ENCODE data around the gene SPOCK1.

Gene SPOCK1

DNA sequence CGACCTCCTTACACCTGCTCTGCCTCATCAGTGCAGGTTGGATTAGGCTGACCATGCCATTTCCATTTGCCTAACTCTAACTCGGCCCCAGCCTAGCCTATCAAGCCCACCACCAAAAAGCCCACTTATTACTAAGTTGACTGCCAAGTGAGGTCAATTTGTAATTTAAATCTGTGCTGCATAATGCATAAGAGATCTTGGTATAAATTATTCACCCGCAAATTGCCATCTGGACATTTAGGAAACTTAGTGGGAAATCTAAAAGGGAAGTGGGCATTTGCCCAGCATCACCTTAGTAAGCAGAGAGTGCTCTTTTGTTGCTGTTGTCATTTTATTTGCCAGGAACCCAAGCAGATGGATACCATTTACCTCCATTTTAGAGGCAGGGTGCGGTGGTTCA lies 143.0 kb downstream of the SPOCK1 start:
- no peak for DNase-seq

DNA sequence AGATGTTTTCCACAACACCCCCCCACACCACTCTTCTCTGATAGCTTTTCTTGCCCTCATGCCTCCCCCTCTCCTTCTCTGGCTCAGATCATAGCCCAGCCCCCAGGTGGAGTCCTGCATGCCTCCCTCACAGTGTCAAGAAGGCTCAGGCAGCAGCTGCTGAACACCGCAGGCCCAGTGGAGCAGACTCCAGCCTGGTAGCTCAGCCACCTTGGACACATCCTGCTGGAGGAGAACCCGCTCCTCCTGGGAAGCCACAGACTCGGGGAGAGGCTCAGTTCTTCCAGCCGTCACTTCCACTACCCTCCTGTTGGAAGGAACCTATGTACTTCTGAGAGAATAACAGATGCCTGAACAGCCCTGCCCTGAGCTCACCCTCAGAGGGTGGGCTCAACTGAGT lies 143.4 kb downstream of the SPOCK1 start:
- DNase-seq, result no peak

GRCh38 chr5:137352095-137352494 lies 147.0 kb downstream of the SPOCK1 start:
- no peak for DNase-seq

DNA sequence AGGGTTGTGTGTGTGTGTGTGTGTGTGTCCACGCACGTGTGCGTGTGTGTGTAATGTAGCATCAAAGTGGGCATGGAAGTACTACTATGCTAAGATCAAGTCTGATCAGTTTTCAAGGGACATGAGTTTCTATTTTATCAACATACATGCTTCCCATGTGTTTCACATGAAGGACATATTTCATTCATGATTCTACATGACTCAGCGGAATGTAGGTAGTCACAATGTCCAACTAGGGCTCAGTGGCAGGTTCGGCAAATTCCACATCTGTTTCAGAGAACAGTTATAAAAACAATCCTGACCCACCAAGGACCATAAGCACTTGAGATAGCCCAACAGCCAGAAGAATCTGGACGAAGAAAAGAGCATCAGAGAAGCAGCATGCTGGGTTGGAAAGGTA lies 148.3 kb downstream of the SPOCK1 start:
- DNase-seq, result no peak

DNA sequence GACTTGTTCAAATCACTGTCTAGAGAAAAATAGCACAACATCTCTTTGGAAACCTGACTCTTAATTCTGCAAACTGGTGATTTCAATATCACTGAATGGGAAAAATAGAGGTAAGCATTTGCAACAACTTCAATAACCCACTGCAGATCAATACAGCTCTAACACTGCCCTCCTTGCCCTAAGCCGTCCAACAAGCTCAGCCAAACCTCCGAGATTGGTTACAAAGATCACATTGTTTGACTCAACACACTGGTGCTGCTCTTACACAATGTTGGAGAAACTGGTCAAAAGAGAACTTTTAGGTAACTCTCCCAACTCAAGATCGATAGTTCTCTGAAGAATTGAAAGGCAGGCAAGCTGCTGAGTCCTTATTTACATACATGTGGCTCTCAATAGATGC lies 150.4 kb downstream of the SPOCK1 start:
- DNase-seq, result no peak

DNA sequence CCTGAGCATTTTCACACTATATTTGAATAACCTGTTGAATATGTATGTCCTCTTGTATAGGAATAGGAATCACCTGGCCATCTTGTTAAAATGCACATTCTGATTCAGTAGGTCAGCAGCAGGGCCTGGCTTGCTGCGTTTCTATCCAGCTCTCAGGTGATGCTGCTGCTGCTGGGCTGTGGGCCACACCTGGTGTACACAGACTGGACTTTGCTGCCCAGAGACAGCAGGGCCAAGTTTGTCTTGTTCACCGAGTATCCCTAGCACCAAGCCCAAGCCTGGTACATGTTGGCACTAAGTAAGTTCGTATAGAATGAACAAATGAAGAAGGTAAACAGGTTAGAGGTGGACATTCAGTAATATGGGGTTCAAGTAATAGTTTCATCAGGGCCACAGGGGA lies 151.3 kb downstream of the SPOCK1 start:
- DNase-seq, result no peak

GRCh38 chr5:137346281-137346680 lies 152.8 kb downstream of the SPOCK1 start:
- no peak for DNase-seq

DNA sequence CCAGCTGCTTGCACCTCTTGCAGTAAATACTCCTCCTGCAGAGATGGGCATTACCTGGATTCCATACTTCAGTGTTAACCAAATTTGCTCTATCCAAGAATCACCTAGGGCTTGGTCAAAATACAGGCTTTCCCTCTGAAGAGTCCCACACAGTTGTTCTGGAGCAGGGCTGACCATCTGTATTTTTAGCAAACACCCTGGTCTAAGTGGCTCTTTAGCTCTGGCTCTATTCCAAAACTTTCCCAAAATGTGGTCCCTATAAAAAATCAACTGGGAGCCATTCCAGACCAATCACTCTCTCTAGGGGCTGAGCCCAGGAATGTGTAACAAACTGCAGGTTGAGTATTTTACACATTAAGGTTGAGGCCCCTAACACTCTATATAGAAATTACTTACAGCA lies 153.7 kb downstream of the SPOCK1 start:
- no peak for DNase-seq

- DNase-seq, result no peak
These were observed 154.3 kb downstream of the SPOCK1 start for GRCh38 chr5:137344723-137345322.

- DNase-seq, result no peak
These were observed 155.1 kb downstream of the SPOCK1 start for GRCh38 chr5:137344021-137344420.

DNA sequence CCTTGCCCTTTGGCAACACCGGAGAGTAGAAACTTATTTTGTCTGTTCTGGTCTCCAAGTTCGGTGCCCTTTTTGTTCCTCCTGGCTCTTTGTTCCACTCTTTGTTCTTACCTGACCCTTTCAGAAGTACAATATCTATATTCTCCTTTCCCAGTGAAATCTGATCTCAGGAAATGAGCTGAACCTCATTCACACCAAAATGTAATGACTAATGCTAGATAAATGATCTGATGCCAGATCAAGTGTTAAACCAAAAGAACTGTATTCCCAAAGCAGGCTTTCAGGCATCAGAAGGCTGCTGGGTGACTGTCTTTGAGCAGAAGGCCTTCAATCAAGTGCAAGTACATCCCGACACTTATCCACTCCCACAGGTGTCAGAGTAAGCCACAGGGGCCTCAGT lies 156.4 kb downstream of the SPOCK1 start:
- no peak for DNase-seq

DNA sequence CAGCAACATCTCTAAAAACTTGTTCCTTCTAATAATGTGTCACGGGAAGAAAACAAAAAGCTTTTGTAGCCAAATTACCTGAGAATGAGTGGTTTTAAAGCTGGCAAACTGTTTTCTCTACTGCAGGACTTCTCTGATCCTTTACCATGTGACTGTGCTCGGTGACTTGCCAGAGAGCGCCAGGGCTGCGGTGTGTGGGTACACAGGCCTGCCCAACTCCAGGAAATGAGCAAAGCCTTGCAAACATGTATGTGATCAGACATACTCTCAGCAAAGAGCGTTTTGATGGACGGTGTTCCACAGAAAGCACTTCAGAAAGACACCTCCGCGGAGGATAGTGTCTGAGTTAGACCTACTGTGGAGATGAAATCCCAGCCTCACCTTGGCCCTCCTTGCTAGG lies 157.3 kb downstream of the SPOCK1 start:
- DNase-seq, result no peak

- DNase-seq, result no peak
These were observed 158.2 kb downstream of the SPOCK1 start for GRCh38 chr5:137340881-137341280.

- DNase-seq, result no peak
These were observed 162.5 kb downstream of the SPOCK1 start for GRCh38 chr5:137336565-137337120.

GRCh38 chr5:137336161-137336560 lies 163.0 kb downstream of the SPOCK1 start:
- DNase-seq, result no peak

DNA sequence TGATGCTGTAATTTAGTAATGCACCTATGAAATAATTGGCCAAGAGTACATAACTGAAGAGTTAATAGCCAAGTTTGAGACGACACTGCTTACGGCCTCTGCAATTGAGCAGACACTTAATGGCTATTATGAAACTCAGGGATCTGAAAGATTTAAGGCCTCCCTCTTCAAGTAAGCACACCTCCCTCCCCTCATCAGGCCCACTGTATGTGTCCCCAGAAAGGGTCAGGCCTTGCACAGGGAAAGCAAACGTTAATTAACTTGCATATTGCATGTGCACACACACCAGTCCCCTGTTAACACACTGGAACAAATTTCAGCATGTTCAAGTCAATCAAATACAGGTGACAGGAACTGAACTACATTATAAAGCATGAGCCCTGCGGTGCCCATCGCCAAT lies 163.6 kb downstream of the SPOCK1 start:
- no peak for DNase-seq

DNA sequence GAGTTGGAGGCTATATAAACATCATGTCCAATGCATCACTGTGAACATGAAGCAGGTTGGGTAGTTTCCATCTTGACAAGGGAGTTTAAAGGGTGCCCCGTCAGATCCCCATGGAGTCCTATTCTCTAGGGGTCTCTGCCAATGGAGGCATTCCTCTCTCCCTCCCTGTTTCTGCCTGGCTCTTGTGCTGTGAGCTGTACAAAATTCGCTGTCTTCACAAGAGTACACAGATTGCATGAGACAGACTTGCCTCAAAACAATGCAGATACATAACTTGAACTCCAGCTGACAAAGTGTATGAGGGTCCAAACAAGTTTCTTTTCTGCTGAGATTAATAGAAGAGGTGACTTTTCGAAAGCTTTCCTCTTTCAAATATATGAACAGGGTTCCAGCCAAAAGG lies 165.2 kb downstream of the SPOCK1 start:
- DNase-seq, result no peak

GRCh38 chr5:137333475-137333874 lies 165.7 kb downstream of the SPOCK1 start:
- no peak for DNase-seq

DNA sequence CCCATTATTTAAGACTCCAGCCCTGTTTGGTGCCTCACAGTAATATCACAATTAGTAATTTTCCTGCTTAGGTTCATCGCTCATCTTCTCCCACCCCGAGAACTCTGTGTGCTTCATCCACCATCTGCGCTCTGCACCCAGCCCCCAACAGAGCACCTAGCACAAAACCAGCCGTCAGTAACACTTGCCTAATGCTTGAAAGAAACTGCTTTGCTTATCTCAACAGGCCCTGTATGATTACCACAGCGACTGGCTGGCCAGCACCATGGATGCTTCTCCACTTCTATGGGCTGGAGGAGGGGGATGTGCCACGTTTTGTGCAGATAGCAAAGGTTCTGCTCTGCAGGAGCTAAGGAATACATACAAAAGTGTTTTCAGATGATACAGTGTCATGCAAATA lies 166.8 kb downstream of the SPOCK1 start:
- no peak for DNase-seq

DNA sequence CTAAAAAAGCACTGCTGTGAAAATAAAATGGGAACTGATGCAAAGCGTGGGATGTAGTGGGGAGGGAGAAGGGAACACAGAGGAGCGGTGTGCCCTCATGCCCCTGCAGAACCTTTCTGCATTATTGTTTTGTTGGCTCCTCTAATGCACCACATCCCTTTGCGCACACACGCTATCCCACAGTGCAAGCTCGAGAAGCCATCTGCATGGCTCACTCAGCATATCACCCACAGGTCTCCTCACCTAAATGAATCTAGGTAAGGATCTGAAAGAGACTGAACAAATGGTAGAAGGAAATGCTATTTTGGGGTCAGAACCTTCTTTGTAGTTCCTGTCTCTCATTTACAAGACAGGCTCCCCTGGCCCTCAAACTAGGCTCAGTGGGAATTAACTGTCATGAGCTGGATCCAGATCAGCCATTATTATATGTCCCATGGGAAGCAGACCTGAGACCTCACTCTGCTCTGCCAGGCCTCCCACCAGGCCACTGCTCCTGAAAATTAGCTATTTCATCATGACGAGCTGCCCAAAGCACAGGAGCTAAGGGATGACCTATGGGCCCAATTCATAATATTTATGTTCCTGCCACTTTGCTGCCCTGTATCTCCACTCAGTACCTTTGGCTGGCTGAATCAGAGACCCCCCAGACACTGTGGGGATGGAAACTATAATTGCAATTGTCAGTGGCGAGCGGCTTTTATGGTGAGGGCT lies 169.4 kb downstream of the SPOCK1 start:
- DNase-seq, result no peak

GRCh38 chr5:137328991-137329390 lies 170.1 kb downstream of the SPOCK1 start:
- no peak for DNase-seq

DNA sequence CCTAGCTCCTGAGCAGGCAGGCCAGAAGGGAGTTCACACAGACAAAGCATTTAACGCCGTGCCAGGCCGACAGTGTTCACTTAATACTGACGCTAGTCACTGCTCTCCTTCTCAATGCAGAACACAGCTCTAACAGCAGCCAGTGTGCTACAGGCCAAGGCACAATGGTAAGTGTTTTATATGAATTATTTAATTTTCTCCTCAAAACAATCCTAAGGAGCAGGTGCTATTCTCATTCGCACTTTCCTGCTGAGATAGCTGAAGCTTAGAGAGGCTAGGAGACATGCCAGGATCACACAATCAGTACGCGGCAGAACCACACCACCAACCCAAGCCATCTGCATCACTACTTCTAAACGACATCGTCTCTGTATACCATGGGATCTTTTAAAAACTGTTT lies 170.7 kb downstream of the SPOCK1 start:
- DNase-seq, result no peak

GRCh38 chr5:137325721-137326120 lies 173.4 kb downstream of the SPOCK1 start:
- DNase-seq, result no peak
